ENCODE results near the gene AP1M2. TPM values are rescaled to one million over a fixed set of nuclear protein-coding genes. Genes with fewer than 3 reads are reported as not detected.

AP1M2 gene
- total RNA-seq, 1 experiment from 2014 or later = 196 TPM

DNA sequence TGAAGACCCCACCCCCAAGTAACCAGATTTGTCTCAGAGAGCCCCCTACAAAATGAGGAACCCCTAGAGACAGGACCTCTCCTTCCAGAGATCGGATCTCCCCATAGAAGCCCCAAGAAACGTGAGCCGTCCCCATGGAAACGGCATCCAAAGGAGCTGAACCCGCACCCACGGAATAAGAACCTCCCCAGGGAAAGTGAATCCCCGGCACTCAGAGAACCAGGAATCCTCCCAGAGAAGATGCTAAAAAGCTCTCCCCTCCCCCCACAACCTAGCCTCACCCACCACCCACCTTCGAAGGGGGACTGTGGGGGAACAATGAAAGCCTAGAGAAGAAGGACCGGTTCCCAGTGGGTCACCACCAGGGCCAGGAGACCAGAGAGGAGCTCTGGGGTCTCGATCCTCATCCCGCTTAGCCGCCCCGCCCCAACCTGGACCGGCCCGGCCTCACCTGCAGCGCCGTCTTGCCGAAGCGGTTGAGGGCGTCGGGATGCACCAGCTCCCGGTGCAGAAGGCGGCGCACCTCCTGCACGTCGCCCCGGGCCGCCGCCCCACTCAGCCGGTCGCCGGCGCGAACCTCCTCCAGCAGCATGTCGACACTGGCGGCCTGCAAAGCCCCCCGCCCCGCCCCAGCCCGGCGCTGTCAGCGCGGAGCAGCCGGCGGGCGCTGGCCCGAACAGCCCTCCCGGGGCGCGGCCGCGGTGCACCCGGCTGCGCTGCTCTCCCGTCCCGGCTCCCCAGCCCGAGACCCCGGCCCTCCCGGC, 18.9 kb downstream of the AP1M2 start:
- peak overlapping the region; percentile 57 for H3K4me3 ChIP-seq (ENCODE audit: low read depth, low read length)
- ChIA-PET CTCF (no interaction called here), POLR2A (no interaction called here)
- Mint-ChIP-seq H3K27me3 (ENCODE audit: insufficient read depth, unreplicated experiment) (no peaks in the 10 kb centered on the region), H3K4me3 (ENCODE audit: unreplicated experiment) (peak overlapping the region; percentile 96), H3K36me3 (ENCODE audit: insufficient read depth, unreplicated experiment) (peaks cover 60% of the 10 kb centered on the region), H3K9me3 (ENCODE audit: unreplicated experiment) (no peaks in the 10 kb centered on the region), H3K4me1 (ENCODE audit: low read depth, unreplicated experiment) (peaks cover 20% of the 10 kb centered on the region), H3K27ac (ENCODE audit: unreplicated experiment) (peak overlapping the region; percentile 65)
- no peaks in the 10 kb centered on the region for H3K9me3 ChIP-seq
- H3K36me3 ChIP-seq (ENCODE audit: control insufficient read depth, insufficient read depth, low read length) = no peaks in the 10 kb centered on the region
- no TSS peak for BruUV-seq (replicated peaks)
- H3K4me1 ChIP-seq = peaks cover 9% of the 10 kb centered on the region; the same call in 1 of the 2 replicates
- intact Hi-C loops (cut with micrococcal nuclease; ENCODE audit: unreplicated experiment) = loop anchor here (2.0 to 5.0 kb wide), 4 partner anchors 66 to 165 kb away; partner anchors contain the start of genes CDC37, ILF3 and KEAP1
- TF ChIP-seq, protein P1, sequence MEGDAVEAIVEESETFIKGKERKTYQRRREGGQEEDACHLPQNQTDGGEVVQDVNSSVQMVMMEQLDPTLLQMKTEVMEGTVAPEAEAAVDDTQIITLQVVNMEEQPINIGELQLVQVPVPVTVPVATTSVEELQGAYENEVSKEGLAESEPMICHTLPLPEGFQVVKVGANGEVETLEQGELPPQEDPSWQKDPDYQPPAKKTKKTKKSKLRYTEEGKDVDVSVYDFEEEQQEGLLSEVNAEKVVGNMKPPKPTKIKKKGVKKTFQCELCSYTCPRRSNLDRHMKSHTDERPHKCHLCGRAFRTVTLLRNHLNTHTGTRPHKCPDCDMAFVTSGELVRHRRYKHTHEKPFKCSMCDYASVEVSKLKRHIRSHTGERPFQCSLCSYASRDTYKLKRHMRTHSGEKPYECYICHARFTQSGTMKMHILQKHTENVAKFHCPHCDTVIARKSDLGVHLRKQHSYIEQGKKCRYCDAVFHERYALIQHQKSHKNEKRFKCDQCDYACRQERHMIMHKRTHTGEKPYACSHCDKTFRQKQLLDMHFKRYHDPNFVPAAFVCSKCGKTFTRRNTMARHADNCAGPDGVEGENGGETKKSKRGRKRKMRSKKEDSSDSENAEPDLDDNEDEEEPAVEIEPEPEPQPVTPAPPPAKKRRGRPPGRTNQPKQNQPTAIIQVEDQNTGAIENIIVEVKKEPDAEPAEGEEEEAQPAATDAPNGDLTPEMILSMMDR (IDR thresholded peaks at IDR 0.05; ENCODE audit: insufficient read depth in 1 of 2, low read depth in 1 of 2, low read length in 1 of 2, severe bottlenecking in 1 of 2, unreplicated experiment in 1 of 2) = no peak
- DNase-seq = peak in 1 of 2 experiments; percentile 69
- no peaks in the 10 kb centered on the region for H3K27me3 ChIP-seq (replicated peaks; ENCODE audit: control insufficient read depth, insufficient read depth, low read length)

- H3K36me3 ChIP-seq (ENCODE audit: control insufficient read depth, insufficient read depth, low read length) = no peaks in the 10 kb centered on the region
- H3K4me3 Mint-ChIP-seq (ENCODE audit: unreplicated experiment) = peak overlapping the region; percentile 96
- no peaks in the 10 kb centered on the region for H3K9me3 ChIP-seq
- no peak for DNase-seq
- H3K36me3 Mint-ChIP-seq (ENCODE audit: insufficient read depth, unreplicated experiment) = peaks cover 55% of the 10 kb centered on the region
- intact Hi-C loops (cut with micrococcal nuclease; ENCODE audit: unreplicated experiment) = loop anchor here (2.0 to 5.0 kb wide), 4 partner anchors 65 to 165 kb away; partner anchors contain the start of genes CDC37, ILF3 and KEAP1
- peak overlapping the region; percentile 65 for H3K27ac Mint-ChIP-seq (ENCODE audit: unreplicated experiment)
- ChIA-PET POLR2A (no interaction called here), CTCF (interaction anchor here (0.6 kb wide), 1 partner anchor 73 kb away, joined by 4 read pairs; no protein-coding TSS in a partner anchor)
- no peaks in the 10 kb centered on the region for H3K27me3 ChIP-seq (replicated peaks; ENCODE audit: control insufficient read depth, insufficient read depth, low read length)
- no TSS peak for BruUV-seq (replicated peaks)
- TF ChIP-seq, protein P1 (IDR thresholded peaks at IDR 0.05; ENCODE audit: insufficient read depth in 1 of 2, low read depth in 1 of 2, low read length in 1 of 2, severe bottlenecking in 1 of 2, unreplicated experiment in 1 of 2) = no peak
- H3K4me1 Mint-ChIP-seq (ENCODE audit: low read depth, unreplicated experiment) = peaks cover 19% of the 10 kb centered on the region
- H3K27me3 Mint-ChIP-seq (ENCODE audit: insufficient read depth, unreplicated experiment) = no peaks in the 10 kb centered on the region
- peak overlapping the region; percentile 57 for H3K4me3 ChIP-seq (ENCODE audit: low read depth, low read length)
- H3K4me1 ChIP-seq = peaks cover 6% of the 10 kb centered on the region; the same call in 1 of the 2 replicates
- H3K9me3 Mint-ChIP-seq (ENCODE audit: unreplicated experiment) = no peaks in the 10 kb centered on the region
Measured at GRCh38 chr19:10567656-10568055, 19.5 kb downstream of the AP1M2 start.

DNA sequence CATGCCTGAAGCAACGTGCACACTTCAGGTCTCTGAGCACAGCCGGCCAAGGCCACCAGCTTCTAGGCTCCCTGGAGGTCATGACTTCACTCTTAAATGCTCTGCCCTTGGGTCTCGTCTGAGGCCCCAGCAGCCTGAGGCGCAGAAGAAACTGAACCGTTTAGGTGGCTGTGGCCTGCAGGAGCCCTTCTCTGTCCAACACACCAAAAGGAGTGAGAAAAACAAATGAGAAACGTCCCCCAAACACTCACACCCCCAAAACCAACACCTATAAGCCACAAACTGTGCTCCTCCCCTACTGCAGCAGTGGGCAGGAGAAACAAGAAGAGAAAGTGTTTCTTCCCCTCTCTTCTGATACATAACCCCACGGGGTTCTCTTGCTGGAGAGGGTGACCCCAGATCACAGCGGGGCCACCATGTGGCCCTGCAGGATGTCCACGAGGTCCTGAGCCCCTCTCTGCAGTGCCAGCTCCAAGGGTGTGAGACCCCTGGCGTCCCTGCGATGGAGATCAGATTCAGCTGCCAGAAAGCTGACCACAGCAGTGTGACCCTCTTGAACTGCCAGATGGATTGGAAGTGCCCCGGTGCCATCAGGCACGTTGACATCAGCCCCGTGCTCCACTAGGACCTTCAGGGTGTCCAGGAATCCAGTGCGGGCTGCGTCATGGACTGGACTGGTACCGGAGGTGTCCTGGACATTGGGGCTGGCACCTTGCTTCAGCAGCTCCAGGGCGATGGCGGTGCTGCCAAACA, 20.3 kb downstream of the AP1M2 start:
- ChIA-PET CTCF (interaction anchor here (0.6 to 1.1 kb wide), 2 partner anchors 11 to 73 kb away, joined by 4 to 8 read pairs; no protein-coding TSS in a partner anchor), POLR2A (no interaction called here)
- BruUV-seq (replicated peaks) = no TSS peak
- Histone ChIP-seq H3K4me3 (ENCODE audit: low read depth, low read length) (no peak overlapping the region), H3K27me3 (replicated peaks; ENCODE audit: control insufficient read depth, insufficient read depth, low read length) (no peaks in the 10 kb centered on the region), H3K9me3 (no peaks in the 10 kb centered on the region), H3K4me1 (peaks cover 4% of the 10 kb centered on the region; the same call in 1 of the 2 replicates), H3K36me3 (ENCODE audit: control insufficient read depth, insufficient read depth, low read length) (no peaks in the 10 kb centered on the region; the same call in 1 of the 2 replicates)
- Mint-ChIP-seq H3K4me1 (ENCODE audit: low read depth, unreplicated experiment) (peaks cover 13% of the 10 kb centered on the region), H3K27ac (ENCODE audit: unreplicated experiment) (peak overlapping the region; percentile 91), H3K36me3 (ENCODE audit: insufficient read depth, unreplicated experiment) (peaks cover 52% of the 10 kb centered on the region), H3K4me3 (ENCODE audit: unreplicated experiment) (peak overlapping the region; percentile 96), H3K27me3 (ENCODE audit: insufficient read depth, unreplicated experiment) (no peaks in the 10 kb centered on the region), H3K9me3 (ENCODE audit: unreplicated experiment) (no peaks in the 10 kb centered on the region)
- TF ChIP-seq, protein P1 (IDR thresholded peaks at IDR 0.05; ENCODE audit: insufficient read depth in 1 of 2, low read depth in 1 of 2, low read length in 1 of 2, severe bottlenecking in 1 of 2, unreplicated experiment in 1 of 2) = no peak
- intact Hi-C loops (cut with micrococcal nuclease; ENCODE audit: unreplicated experiment) = loop anchor here (1.0 to 5.0 kb wide), 4 partner anchors 24 to 130 kb away; partner anchors contain the start of genes ATG4D, ILF3 and KEAP1
- no peak for DNase-seq

All from Caco-2 (cell line).